KOPT-K1 (cell line): ENCODE results near the gene DAPP1.
"Not testable (repeated sequence)": the region's sequence is repeated elsewhere in the genome, so short reads cannot be mapped to it uniquely, and the experiment has no call there.

ENCODE experiments used
- H3K27ac ChIP-seq: fragments of 200-600 bp; sonication (generic); 2 replicates; pipeline ENCODE4 v1.5.1; 2016; ENCODE audit warnings: antibody characterized with exemption, mild to moderate bottlenecking, low read depth, low read length; ENCODE audit not compliant: poor library complexity, severe bottlenecking
- H3K36me3 ChIP-seq: fragments of 200-600 bp; sonication (generic); 2 replicates; pipeline ENCODE4 v1.5.1; 2017; ENCODE audit warnings: antibody characterized with exemption, mild to moderate bottlenecking, low read length, moderate library complexity; ENCODE audit not compliant: insufficient read depth
- H3K9me3 ChIP-seq: fragments of 200-600 bp; sonication (generic); 2 replicates; pipeline ENCODE4 v1.5.1; 2017; ENCODE audit warnings: antibody characterized with exemption, low read length, mild to moderate bottlenecking; ENCODE audit not compliant: insufficient read depth, poor library complexity, severe bottlenecking

Gene DAPP1

DNA sequence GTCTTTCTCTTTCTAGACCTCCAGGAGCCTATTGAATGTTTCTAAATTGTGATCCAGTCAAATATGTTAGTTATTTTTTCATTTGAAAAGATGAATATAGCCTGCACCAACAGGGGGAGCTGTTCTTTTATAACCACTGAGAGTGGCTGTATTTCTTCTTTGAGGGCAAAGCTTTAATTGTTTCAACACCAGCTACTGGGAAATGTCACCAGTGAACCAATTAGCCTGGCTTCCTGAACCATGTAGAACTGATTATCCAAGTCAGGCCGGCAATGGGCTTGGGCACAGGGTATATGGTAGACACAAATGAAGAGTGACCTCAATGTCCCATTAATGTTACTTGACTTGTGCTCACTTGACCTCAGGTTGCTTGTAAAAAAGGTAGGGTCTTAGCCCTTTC, 4.8 kb upstream of the DAPP1 start:
- Histone ChIP-seq H3K9me3 (no peaks in the 10 kb centered on the region), H3K27ac (no peak overlapping the region), H3K36me3 (no peaks in the 10 kb centered on the region)

DNA sequence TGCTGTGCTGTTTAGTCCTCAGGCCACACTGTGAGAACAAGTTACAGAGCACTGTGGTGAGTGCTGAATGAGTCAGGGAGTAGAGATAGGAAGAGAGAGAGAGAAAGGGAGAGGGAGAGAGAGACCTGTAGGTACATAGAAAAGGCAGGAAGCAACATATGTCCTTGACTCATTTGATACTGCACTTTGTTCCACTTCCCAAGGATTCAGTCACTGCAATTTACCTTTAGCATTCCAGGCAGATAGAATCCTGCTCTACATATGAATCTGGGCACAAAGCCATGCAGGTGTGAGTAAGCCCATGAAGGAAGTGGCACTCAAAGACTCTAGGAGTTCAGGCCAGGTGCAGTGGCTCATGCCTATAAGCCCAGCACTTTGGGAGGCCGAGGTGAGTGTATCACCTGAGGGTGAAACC, 1.0 kb upstream of the DAPP1 start:
- Histone ChIP-seq H3K36me3 (no peaks in the 10 kb centered on the region), H3K9me3 (no peaks in the 10 kb centered on the region), H3K27ac (no peak overlapping the region)

DNA sequence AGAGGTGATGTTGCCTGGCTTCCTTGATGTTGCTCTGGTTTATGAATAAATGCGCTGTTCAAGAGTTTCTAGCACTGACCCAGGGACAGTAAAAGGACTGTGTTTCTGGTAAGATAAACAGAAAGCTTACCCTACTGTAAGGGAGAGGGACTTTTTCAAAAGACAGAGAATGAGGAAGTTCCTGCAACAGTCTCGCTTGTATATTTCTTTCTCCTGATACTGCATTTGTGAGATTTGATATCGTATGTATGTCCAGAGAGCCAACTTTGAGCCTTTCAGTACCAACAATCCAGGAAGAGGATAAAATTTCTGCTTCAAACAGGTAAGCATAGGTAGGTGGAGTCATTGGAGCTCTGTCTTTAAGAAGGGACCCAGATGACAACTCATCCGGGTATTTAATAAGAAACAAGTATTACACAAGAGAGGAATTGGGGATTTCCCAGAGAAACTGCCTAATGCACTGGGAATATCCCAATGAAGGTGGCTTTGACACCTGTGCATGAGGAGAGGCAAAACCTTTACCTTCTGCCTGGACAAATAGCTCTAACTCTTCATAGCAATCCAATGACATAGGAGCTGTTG, 773 bp downstream of the DAPP1 start:
- Histone ChIP-seq H3K36me3 (no peaks in the 10 kb centered on the region), H3K9me3 (no peaks in the 10 kb centered on the region), H3K27ac (peak overlapping the region; percentile 50)

DNA sequence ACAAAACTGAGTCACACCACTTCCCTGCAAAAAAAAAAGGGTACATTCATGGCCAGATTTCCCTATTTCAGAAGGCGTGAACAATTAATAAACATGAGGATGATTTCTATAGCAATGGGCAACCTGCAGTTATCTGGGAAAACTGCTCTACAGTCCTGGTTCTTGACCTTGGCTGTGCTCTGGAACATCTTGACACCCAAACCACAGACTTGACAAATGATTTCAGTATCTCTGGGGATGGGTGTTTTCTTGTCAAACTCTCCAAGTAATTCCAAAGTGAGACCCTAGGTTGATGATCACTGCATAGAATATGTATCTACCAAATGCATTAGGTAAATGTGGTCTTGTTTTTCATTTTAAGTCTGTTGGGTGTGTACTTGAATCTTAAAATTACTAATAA, 2.0 kb downstream of the DAPP1 start:
- Histone ChIP-seq H3K36me3 (no peaks in the 10 kb centered on the region), H3K9me3 (no peaks in the 10 kb centered on the region), H3K27ac (no peak overlapping the region)

DNA sequence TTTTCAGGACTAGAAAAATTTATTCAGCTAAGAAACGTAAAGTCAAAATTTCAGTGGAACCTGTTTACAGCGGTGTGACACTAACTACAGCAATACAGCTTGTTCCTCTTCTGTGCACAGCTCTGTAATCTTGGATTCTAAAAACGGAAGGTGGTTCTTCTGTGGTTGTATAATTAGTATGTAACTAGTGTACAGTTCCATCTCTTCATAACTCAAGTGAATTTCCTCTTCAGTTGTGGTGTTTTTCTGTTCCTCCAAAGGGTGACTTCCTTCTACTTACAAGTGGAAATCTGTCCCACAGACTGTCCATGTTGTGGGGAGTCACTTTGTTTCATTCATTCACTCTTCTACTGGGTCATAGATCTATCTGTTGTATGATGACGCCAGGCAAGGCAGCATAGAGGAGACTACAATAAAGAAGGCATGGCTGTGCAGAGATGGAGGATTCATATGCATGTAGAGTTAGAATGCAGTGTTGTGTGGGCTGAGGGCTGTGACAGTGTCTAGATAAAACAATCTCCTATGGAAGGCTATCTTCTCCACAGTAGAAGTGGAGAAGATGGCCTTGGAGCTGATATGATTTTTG, 5.4 kb downstream of the DAPP1 start:
- H3K9me3 ChIP-seq: no peaks in the 10 kb centered on the region
- no peak overlapping the region for H3K27ac ChIP-seq
- H3K36me3 ChIP-seq: no peaks in the 10 kb centered on the region

DNA sequence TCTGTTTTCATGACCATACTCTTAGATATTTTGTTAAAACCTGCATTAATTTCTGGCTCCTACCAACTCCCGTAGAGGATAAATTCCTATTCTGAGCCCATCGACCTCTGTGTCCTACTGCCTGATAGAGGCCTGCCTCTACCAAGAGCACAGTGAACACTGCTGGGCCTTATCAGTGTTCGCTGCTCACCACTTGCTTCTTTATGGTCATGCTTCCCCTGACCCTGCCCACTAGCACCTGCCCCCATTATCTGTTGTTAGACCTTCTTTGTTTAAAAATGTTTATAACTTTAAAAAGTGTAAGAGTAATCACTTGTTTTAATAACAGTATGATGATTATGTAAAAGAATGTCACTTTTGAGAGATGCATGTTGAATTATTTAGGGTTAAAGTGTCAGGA, 6.1 kb downstream of the DAPP1 start:
- Histone ChIP-seq H3K36me3 (no peaks in the 10 kb centered on the region), H3K27ac (no peak overlapping the region)

DNA sequence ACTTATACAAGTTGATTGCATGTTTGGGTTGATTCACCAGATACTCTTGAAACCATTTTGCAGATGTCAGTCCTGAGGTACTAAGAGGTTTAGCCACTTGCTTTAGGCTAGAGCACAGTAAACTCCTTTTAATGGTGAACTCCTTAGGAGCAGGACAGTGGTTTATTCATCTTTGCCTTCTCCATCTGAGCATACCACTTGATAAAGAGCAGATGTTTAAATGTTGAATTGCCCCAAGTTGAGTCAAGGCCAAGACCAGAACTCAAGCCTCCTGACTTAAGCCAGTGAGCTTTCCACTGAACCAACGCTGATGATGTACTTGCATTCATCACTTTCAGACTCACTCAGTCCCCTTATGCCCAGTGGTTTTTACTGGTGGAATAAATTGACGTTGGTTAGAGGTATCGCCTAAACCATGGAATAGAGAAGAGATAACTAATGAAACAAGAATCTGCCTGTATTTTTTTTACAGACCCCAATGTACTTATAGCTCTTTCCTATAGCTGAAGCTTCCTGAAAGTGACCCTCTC, 7.5 kb downstream of the DAPP1 start:
- Histone ChIP-seq H3K36me3 (no peaks in the 10 kb centered on the region), H3K9me3 (no peaks in the 10 kb centered on the region), H3K27ac (no peak overlapping the region)

More for the DNA sequence above, 6.1 kb downstream of the DAPP1 start:
- H3K9me3 ChIP-seq: no peaks in the 10 kb centered on the region

DNA sequence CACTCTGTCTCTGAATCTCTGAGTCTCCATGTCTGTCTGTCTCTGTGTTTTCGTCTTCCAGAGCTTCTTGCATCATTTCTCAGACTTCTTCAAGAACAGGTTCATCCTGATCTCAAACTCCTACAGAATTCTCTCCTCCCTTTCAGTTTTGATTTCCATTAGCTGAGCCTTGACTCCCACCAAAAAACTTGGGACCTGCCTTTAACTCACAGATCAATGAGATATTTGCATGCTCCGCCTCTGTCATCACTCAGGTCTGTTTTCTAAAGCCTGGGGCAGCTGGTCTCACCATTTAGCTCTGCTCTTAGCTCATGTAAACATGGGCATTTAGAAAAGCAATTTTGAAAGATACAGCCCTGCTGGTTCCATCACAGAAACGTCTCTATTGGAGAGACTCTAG, 8.6 kb downstream of the DAPP1 start:
- H3K36me3 ChIP-seq: no peaks in the 10 kb centered on the region
- H3K27ac ChIP-seq: no peak overlapping the region
- H3K9me3 ChIP-seq: no peaks in the 10 kb centered on the region

DNA sequence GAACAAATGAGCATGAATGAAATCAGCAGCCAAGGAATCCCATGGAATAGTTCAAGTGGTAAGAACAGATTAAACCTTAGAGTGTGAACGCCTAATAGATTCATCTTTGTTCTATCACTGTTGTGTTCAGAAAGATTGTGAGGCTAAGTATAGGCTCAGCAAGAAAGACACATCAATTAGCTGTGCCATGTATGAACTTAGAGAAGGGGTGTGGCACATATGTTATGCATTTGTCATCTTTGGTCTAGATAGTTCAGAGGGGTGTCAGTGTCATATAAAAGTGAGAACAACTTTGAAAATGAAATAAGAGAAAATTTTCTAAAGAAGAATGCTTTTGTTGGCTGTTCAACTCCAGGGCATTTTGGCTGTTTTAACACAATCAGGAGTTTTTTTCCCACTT, 9.4 kb downstream of the DAPP1 start:
- Histone ChIP-seq H3K36me3 (no peaks in the 10 kb centered on the region), H3K27ac (no peak overlapping the region), H3K9me3 (no peaks in the 10 kb centered on the region)

DNA sequence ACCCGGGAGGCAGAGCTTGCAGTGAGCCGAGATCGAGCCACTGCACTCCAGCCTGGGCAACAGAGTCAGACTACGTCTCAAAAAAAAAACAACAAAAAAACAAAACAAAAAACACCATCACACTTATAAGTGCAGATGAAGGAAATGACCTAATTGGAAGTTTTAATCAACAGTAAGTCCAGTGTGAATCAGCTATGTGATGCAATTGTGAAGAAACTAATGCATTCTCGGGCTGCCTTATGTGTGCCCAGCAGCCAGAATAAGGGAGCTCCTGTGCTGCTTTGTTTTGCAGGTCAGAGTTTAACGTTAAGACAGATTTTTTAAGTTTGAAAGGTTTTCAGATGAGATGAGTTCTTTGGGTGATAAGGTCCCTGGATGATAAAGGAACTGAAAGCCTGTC, 10.8 kb downstream of the DAPP1 start:
- H3K36me3 ChIP-seq: no peaks in the 10 kb centered on the region
- H3K27ac ChIP-seq: no peak overlapping the region
- no peaks in the 10 kb centered on the region for H3K9me3 ChIP-seq

DNA sequence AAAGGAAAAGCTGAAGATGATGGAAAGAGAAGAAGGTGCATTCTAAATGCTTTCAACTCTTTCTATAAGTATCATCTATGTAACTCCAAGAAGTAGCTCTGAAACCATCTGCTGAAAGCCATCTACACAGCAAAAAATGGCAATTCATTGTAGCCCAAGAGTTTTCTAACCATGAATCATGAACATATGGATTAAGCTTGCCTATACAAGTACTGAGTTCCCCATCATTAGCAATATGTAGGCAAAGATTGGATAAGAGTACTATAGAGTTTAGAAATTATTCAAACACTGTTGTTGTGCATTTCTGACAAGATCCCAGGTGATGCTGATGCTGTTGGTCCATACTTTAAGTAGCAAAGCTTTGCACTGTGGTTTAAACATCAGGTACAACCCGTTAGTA, 11.2 kb downstream of the DAPP1 start:
- no peaks in the 10 kb centered on the region for H3K9me3 ChIP-seq
- no peak overlapping the region for H3K27ac ChIP-seq
- H3K36me3 ChIP-seq: no peaks in the 10 kb centered on the region

DNA sequence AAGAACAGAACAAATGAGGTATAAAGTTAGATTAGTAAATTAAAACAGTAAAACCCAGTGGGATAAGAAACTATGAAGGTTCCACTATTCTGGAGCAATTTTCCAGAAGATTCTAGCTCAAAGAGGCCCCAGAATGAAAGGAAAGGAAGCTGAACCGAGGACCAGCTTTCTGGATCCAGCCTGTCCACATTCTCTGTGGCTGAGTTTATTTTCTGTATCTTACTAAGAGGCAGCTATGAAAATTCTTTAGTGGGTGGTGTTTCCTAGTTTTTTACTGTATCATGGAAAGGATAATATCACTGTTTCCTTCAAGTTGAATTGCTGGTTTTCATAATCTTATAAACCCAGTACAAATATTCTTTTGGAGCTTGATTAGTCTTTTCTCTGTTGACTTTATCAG, 11.8 kb downstream of the DAPP1 start:
- no peaks in the 10 kb centered on the region for H3K36me3 ChIP-seq
- no peaks in the 10 kb centered on the region for H3K9me3 ChIP-seq
- no peak overlapping the region for H3K27ac ChIP-seq

DNA sequence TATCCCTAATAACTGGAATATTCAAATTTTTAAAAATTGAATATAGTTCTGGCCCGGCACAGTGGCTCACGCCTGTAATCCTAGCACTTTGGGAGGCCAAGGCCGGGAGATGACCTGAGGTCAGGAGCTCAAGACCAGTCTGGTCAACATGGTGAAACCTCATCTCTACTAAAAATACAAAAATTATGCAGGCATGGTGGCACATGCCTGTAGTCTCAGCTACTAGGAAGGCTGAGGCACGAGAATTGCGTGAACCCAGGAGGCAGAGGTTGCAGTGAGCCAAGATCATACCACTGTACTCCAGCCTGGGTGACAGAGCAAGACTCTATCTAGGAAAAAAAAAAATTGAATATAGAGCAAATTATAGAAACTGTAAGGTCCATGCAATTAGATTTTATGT, 13.4 kb downstream of the DAPP1 start:
- H3K36me3 ChIP-seq, H3K9me3 ChIP-seq, H3K27ac ChIP-seq: not testable (repeated sequence)

DNA sequence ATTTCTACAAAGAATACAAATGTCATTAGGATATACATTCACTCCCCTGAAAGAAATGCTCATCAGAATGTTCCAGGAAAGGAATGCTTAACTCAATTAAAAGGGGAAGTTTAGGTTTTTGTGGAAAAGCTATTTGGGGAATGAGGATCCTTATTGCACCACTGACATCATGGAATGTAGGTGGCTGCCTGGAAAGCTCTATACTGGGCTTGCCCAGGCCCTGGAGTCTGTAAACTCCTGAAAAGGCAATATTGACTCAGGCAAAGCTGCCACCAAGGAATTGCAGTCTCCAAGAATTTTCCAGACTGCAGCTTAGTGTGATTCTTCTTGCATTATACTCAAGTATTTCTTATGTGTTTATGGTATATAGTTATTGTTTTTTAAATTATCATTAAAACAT, 15.7 kb downstream of the DAPP1 start:
- Histone ChIP-seq H3K27ac (no peak overlapping the region), H3K9me3 (no peaks in the 10 kb centered on the region), H3K36me3 (no peaks in the 10 kb centered on the region)

DNA sequence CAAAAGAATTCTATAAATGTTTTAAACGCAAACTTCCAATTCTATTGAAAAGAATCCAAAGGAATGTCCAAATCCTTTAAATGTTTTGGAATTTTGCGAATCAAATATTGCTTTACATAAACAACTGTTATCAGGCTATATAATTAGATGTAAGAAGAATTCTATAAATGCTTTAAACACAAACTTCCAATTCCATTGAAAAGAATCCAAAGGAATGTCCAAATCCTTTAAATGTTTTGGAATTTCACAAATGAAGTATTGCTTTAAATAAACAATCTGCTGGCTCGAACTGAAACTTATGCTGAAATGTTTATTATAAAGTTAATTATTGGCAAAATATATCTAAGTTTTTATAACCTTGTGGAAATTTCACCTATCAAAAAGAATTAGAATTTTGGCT, 16.1 kb downstream of the DAPP1 start:
- Histone ChIP-seq H3K27ac (no peak overlapping the region), H3K9me3 (no peaks in the 10 kb centered on the region), H3K36me3 (no peaks in the 10 kb centered on the region)

DNA sequence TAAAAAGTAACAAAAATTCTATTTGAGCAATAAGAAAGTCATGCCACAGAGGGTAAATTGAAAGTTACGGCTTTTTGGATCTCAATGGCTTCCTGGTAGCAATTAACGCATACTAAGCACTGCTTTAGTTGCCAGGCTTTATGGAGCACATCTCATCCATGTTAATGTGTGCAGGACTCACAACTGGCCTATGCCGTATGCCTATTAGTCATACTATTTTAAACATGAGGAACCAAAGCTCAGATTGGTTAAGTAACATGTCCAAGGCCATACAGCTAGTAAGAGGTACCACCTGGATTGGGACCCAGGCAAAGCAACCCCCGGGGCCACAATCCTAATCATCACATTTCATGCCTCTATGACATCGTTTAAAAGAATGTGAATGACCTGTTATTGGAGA, 17.1 kb downstream of the DAPP1 start:
- no peaks in the 10 kb centered on the region for H3K36me3 ChIP-seq
- H3K9me3 ChIP-seq: no peaks in the 10 kb centered on the region
- H3K27ac ChIP-seq: no peak overlapping the region
